ENCODE data around the gene RGCC. TPM values are rescaled to one million over a fixed set of nuclear protein-coding genes. Genes with fewer than 3 reads are reported as not detected.

RGCC gene
- total and polyA plus RNA-seq, 9 of the 15 experiments (the other 6 are each of a cell fraction or from before 2014, with no cell fraction given), result 0.51 to 10.4 (median 5.8) TPM

DNA sequence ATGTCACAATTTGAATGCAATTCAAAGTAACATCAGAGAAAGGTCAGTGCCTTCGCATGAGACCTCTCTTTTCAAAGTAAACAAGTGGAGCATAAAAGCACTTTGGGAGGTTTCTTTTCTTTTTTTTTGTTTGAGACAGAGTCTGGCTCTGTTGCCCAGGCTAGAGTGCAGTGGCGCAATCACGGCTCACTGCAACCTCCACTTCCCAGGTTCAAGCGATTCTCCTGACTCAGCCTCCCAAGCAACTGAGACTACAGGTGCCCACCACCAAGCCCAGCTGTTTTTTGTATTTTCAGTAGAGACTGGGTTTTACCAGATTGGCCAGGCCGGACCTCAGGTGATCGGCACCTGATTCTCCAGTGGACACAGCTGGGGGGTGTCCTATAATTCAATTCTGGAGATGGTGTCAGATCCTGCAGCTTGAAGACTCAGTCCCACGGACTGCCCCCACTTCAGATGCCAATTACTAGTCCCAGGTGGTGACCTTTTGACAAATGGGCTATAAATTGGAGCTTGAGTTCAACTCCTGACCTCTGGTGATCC is 57.6 kb downstream of the RGCC start:
- no peaks in the 10 kb centered on the region for H3K36me3 ChIP-seq (ENCODE audit: control insufficient read depth, insufficient read depth, low read length)
- H3K79me2 ChIP-seq (ENCODE audit: control insufficient read depth, insufficient read depth, low read length), result no peaks in the 10 kb centered on the region
- H3K27ac ChIP-seq (ENCODE audit: extremely low read depth, low read depth, low read length), result no peak overlapping the region
- H3K9me1 ChIP-seq (ENCODE audit: control insufficient read depth, insufficient read depth, low read length), result peaks cover 3% of the 10 kb centered on the region
- ChIA-PET CTCF (ENCODE audit: low intra/inter-chr PET ratio) (no interaction called here), POLR2A (no interaction called here)
- ATAC-seq, result no peak
- no peaks in the 10 kb centered on the region for H4K20me1 ChIP-seq (replicated peaks; ENCODE audit: control insufficient read depth, insufficient read depth, low read length)
- BruUV-seq (replicated peaks), result no TSS peak
- WGBS (ENCODE audit: insufficient coverage, low coverage, missing lambda C conversion rate), result 23% methylated on average over 2 of the region's 7 CpGs
- no peak overlapping the region for H3K4me2 ChIP-seq (ENCODE audit: insufficient read depth, low read length)
- H3K27me3 ChIP-seq (ENCODE audit: control insufficient read depth in 2 of 2, insufficient read depth in 2 of 2, low read length in 2 of 2), result no peaks in the 10 kb centered on the region; a peak in 1 of 5 replicates
- no peak overlapping the region for H3K9ac ChIP-seq (ENCODE audit: insufficient read depth in 1 of 2, low read depth in 2 of 2, low read length in 2 of 2)
- no peaks in the 10 kb centered on the region for H3K9me3 ChIP-seq (replicated peaks; ENCODE audit: control insufficient read depth, insufficient read depth, low read depth, low read length)
- in situ Hi-C loops (cut with MboI) (no loop called here), intact Hi-C loops (cut with micrococcal nuclease) (no loop called here)
- no peak for DNase-seq (ENCODE audit: extremely low read depth in 1 of 4, low spot score in 3 of 4)
- H3K4me3 ChIP-seq, result no peak overlapping the region
- no peak for FAIRE-seq
- H2AFZ ChIP-seq (ENCODE audit: low read depth, low read length), result no peak overlapping the region
- TF ChIP-seq ZNF644 (tag; IDR thresholded peaks at IDR 0.05; ENCODE audit: low read depth) (no peak), TOE1 (IDR thresholded peaks at IDR 0.05; ENCODE audit: borderline replicate concordance) (no peak), TOE1 (CRISPR knock-in tag; IDR thresholded peaks at IDR 0.05; ENCODE audit: borderline replicate concordance, low read depth) (no peak), RBM14 (IDR thresholded peaks at IDR 0.05; ENCODE audit: borderline replicate concordance, insufficient read depth, low read depth, low read length) (no peak), MYC (IDR thresholded peaks at IDR 0.05; ENCODE audit: low read depth, low read length) (no peak), MYC (CRISPR knock-in tag; IDR thresholded peaks at IDR 0.05; ENCODE audit: borderline replicate concordance, low read depth) (no peak), PRMT5 (CRISPR knock-in tag; IDR thresholded peaks at IDR 0.05) (no peak), CREB1 (IDR thresholded peaks at IDR 0.05) (no peak), CREB1 (CRISPR knock-in tag; IDR thresholded peaks at IDR 0.05) (no peak), TAF7 (tag; IDR thresholded peaks at IDR 0.05) (no peak), ZNF184 (CRISPR knock-in tag; IDR thresholded peaks at IDR 0.05) (no peak), RFX1 (IDR thresholded peaks at IDR 0.05) (no peak)
- TF ChIP-seq, protein P1, sequence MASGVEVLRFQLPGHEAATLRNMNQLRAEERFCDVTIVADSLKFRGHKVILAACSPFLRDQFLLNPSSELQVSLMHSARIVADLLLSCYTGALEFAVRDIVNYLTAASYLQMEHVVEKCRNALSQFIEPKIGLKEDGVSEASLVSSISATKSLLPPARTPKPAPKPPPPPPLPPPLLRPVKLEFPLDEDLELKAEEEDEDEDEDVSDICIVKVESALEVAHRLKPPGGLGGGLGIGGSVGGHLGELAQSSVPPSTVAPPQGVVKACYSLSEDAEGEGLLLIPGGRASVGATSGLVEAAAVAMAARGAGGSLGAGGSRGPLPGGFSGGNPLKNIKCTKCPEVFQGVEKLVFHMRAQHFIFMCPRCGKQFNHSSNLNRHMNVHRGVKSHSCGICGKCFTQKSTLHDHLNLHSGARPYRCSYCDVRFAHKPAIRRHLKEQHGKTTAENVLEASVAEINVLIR (CRISPR knock-in tag; IDR thresholded peaks at IDR 0.05), result no peak
- TF ChIP-seq, protein P2, sequence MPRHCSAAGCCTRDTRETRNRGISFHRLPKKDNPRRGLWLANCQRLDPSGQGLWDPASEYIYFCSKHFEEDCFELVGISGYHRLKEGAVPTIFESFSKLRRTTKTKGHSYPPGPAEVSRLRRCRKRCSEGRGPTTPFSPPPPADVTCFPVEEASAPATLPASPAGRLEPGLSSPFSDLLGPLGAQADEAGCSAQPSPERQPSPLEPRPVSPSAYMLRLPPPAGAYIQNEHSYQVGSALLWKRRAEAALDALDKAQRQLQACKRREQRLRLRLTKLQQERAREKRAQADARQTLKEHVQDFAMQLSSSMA (CRISPR knock-in tag; IDR thresholded peaks at IDR 0.05), result no peak
- TF ChIP-seq, protein P3, sequence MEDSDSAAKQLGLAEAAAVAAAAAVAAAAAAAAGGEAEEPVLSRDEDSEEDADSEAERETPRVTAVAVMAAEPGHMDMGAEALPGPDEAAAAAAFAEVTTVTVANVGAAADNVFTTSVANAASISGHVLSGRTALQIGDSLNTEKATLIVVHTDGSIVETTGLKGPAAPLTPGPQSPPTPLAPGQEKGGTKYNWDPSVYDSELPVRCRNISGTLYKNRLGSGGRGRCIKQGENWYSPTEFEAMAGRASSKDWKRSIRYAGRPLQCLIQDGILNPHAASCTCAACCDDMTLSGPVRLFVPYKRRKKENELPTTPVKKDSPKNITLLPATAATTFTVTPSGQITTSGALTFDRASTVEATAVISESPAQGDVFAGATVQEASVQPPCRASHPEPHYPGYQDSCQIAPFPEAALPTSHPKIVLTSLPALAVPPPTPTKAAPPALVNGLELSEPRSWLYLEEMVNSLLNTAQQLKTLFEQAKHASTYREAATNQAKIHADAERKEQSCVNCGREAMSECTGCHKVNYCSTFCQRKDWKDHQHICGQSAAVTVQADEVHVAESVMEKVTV (CRISPR knock-in tag; IDR thresholded peaks at IDR 0.05), result no peak
- TF ChIP-seq, protein P4, sequence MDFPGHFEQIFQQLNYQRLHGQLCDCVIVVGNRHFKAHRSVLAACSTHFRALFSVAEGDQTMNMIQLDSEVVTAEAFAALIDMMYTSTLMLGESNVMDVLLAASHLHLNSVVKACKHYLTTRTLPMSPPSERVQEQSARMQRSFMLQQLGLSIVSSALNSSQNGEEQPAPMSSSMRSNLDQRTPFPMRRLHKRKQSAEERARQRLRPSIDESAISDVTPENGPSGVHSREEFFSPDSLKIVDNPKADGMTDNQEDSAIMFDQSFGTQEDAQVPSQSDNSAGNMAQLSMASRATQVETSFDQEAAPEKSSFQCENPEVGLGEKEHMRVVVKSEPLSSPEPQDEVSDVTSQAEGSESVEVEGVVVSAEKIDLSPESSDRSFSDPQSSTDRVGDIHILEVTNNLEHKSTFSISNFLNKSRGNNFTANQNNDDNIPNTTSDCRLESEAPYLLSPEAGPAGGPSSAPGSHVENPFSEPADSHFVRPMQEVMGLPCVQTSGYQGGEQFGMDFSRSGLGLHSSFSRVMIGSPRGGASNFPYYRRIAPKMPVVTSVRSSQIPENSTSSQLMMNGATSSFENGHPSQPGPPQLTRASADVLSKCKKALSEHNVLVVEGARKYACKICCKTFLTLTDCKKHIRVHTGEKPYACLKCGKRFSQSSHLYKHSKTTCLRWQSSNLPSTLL (IDR thresholded peaks at IDR 0.05), result no peak
- TF ChIP-seq, protein P5, sequence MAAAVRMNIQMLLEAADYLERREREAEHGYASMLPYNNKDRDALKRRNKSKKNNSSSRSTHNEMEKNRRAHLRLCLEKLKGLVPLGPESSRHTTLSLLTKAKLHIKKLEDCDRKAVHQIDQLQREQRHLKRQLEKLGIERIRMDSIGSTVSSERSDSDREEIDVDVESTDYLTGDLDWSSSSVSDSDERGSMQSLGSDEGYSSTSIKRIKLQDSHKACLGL (CRISPR knock-in tag; IDR thresholded peaks at IDR 0.05; ENCODE audit: borderline replicate concordance, poor library complexity, severe bottlenecking), result no peak
- peaks cover 0 to 6% of the 10 kb centered on the region in 2 experiments; a peak in 2 of 5 replicates for H3K4me1 ChIP-seq (replicated peaks in 1 of 2; ENCODE audit: control insufficient read depth in 2 of 2, insufficient read depth in 2 of 2, low read length in 2 of 2)

Data from K562 (cell line).